ENCODE data around the gene USP49.

- no peak for TF ChIP-seq CTCF (IDR thresholded peaks at IDR 0.05)
- TF ChIP-seq POLR2A (IDR thresholded peaks at IDR 0.05), result no peak
- no peak for TF ChIP-seq POLR2AphosphoS5 (IDR thresholded peaks at IDR 0.05)
These were observed 150.9 kb downstream of the USP49 start for GRCh38 chr6:41744236-41744787.
